H9 (cell line): ENCODE data around the gene KIAA2012. TPM values are rescaled to one million over a fixed set of nuclear protein-coding genes. Genes with fewer than 3 reads are reported as not detected.

Source experiments
- DNase-seq: peaks from one replicate; pipeline ENCODE4 v3.0.0-alpha.2; 2017
- H2AFZ ChIP-seq: one replicate; pipeline ENCODE4 v1.6.1; 2013; ENCODE audit warnings: mild to moderate bottlenecking, low read length, control low read depth, moderate library complexity
- H2AK5ac ChIP-seq: 2 replicates; pipeline ENCODE4 v1.6.1; 2013; ENCODE audit warnings: low read length, control low read depth, mixed read lengths; ENCODE audit not compliant: insufficient read length
- H2BK120ac ChIP-seq: one replicate; pipeline ENCODE4 v1.6.1; 2013; ENCODE audit warnings: low read depth, mild to moderate bottlenecking, low read length, control low read depth, inconsistent platforms; ENCODE audit not compliant: poor library complexity, severe bottlenecking
- H2BK12ac ChIP-seq: 2 replicates; pipeline ENCODE4 v1.6.1; 2013; ENCODE audit warnings: low read length, control low read depth, mixed read lengths, low read depth; ENCODE audit not compliant: insufficient read length
- H2BK15ac ChIP-seq: 2 replicates; pipeline ENCODE4 v1.6.1; 2013; ENCODE audit warnings: low read depth, low read length, control low read depth
- H2BK20ac ChIP-seq: one replicate; pipeline ENCODE4 v1.6.1; 2013; ENCODE audit warnings: low read depth, mild to moderate bottlenecking, low read length, control low read depth, inconsistent platforms; ENCODE audit not compliant: poor library complexity, severe bottlenecking
- H2BK5ac ChIP-seq: 2 replicates; pipeline ENCODE4 v1.6.1; 2013; ENCODE audit warnings: low read length, control low read depth, mixed read lengths; ENCODE audit not compliant: insufficient read length
- H3K14ac ChIP-seq: 2 replicates; pipeline ENCODE4 v1.6.1; 2013; ENCODE audit warnings: low read length, control low read depth; ENCODE audit not compliant: insufficient read depth
- H3K18ac ChIP-seq: 2 replicates; pipeline ENCODE4 v1.6.1; 2013; ENCODE audit warnings: low read depth, mild to moderate bottlenecking, mixed read lengths, low read length, control low read depth; ENCODE audit not compliant: insufficient read length
- H3K23ac ChIP-seq: 2 replicates; pipeline ENCODE4 v1.6.1; 2013; ENCODE audit warnings: low read length, control low read depth, mixed read lengths, low read depth; ENCODE audit not compliant: insufficient read length
- H3K23me2 ChIP-seq: 2 replicates; pipeline ENCODE4 v1.6.1; 2013; ENCODE audit warnings: low read depth, mild to moderate bottlenecking, mixed read lengths, low read length, control low read depth; ENCODE audit not compliant: insufficient read length, poor library complexity, severe bottlenecking
- H3K27ac ChIP-seq: 2 replicates; pipeline ENCODE4 v1.5.1; 2013; ENCODE audit warnings: low read length, control low read depth, mixed read lengths, low read depth; ENCODE audit not compliant: insufficient read length
- H3K27me3 ChIP-seq: 2 replicates; pipeline ENCODE4 v1.6.1; 2013; ENCODE audit warnings: low read length, control low read depth, inconsistent platforms; ENCODE audit not compliant: insufficient read depth
- H3K4ac ChIP-seq: 2 replicates; pipeline ENCODE4 v1.6.1; 2013; ENCODE audit warnings: low read depth, mild to moderate bottlenecking, control low read depth, inconsistent platforms, low read length, moderate library complexity
- H3K4me1 ChIP-seq: 2 replicates; pipeline ENCODE4 v1.6.1; 2013; ENCODE audit warnings: low read length, control low read depth, inconsistent platforms; ENCODE audit not compliant: insufficient read depth
- H3K4me2 ChIP-seq: 2 replicates; pipeline ENCODE4 v1.6.1; 2013; ENCODE audit warnings: low read length, control low read depth, mixed read lengths; ENCODE audit not compliant: insufficient read length, insufficient read depth
- H3K56ac ChIP-seq: 2 replicates; pipeline ENCODE4 v1.6.1; 2013; ENCODE audit warnings: low read depth, mild to moderate bottlenecking, mixed read lengths, low read length, control low read depth; ENCODE audit not compliant: insufficient read length
- H3K79me1 ChIP-seq: 2 replicates; pipeline ENCODE4 v1.6.1; 2013; ENCODE audit warnings: low read depth, mild to moderate bottlenecking, moderate library complexity, low read length, control low read depth, inconsistent platforms; ENCODE audit not compliant: insufficient read depth, poor library complexity, severe bottlenecking
- H3K79me2 ChIP-seq: 2 replicates; pipeline ENCODE4 v1.6.1; 2013; ENCODE audit warnings: low read length, control low read depth, inconsistent platforms; ENCODE audit not compliant: insufficient read depth
- H3K9ac ChIP-seq: 2 replicates; pipeline ENCODE4 v1.6.1; 2013; ENCODE audit warnings: low read length, control low read depth, mixed read lengths; ENCODE audit not compliant: insufficient read length; ENCODE audit errors: extremely low read depth
- H3K9me3 ChIP-seq: one replicate; pipeline ENCODE4 v1.6.1; 2013; ENCODE audit warnings: low read depth, low read length, inconsistent platforms; ENCODE audit not compliant: control insufficient read depth
- H3T11ph ChIP-seq: one replicate; pipeline ENCODE4 v1.6.1; 2013; ENCODE audit warnings: mild to moderate bottlenecking, low read length, control low read depth, inconsistent platforms
- H4K20me1 ChIP-seq: one replicate; pipeline ENCODE4 v1.6.1; 2013; ENCODE audit not compliant: control insufficient read depth, insufficient read length, insufficient read depth
- H4K5ac ChIP-seq: 2 replicates; pipeline ENCODE4 v1.6.1; 2013; ENCODE audit warnings: low read depth, mild to moderate bottlenecking, mixed read lengths, low read length, control low read depth; ENCODE audit not compliant: insufficient read length
- H4K8ac ChIP-seq: replicated peaks from 2 replicates; pipeline ENCODE4 v1.6.1; 2013; ENCODE audit warnings: low read length, control low read depth, mixed read lengths, low read depth; ENCODE audit not compliant: insufficient read length
- H4K91ac ChIP-seq: 2 replicates; pipeline ENCODE4 v1.6.1; 2013; ENCODE audit warnings: low read depth, mild to moderate bottlenecking, moderate library complexity, mixed read lengths, low read length, control low read depth; ENCODE audit not compliant: insufficient read length
- H3K27ac Mint-ChIP-seq, 3 experiments: 2 replicates in 2 of 3; 3 replicates in 1 of 3; pipeline ENCODE4 v1.8.0; 2020 to 2021; ENCODE audit warnings: mixed read lengths in 3 of 3, mild to moderate bottlenecking in 1 of 3, moderate library complexity in 1 of 3
- H3K27me3 Mint-ChIP-seq: 2 replicates; pipeline ENCODE4 v1.8.0; 2021; ENCODE audit warnings: low read depth, mild to moderate bottlenecking, moderate library complexity, mixed read lengths
- H3K36me3 Mint-ChIP-seq, 3 experiments: 2 replicates in 2 of 3; 3 replicates in 1 of 3; pipeline ENCODE4 v1.8.0; 2020 to 2021; ENCODE audit warnings: low read depth in 3 of 3, mixed read lengths in 3 of 3; ENCODE audit not compliant: insufficient read depth in 1 of 3
- H3K4me1 Mint-ChIP-seq, 2 experiments: 2 replicates each; pipeline ENCODE4 v1.8.0; 2020; ENCODE audit warnings: mixed read lengths in 2 of 2
- H3K4me3 Mint-ChIP-seq, 2 experiments: 2 replicates in 1 of 2; 3 replicates in 1 of 2; pipeline ENCODE4 v1.8.0; 2020 to 2021; ENCODE audit warnings: mild to moderate bottlenecking in 2 of 2, mixed read lengths in 2 of 2, moderate library complexity in 1 of 2
- H3K9me3 Mint-ChIP-seq, 2 experiments: 2 replicates in 1 of 2; 3 replicates in 1 of 2; pipeline ENCODE4 v1.8.0; 2020; ENCODE audit warnings: mild to moderate bottlenecking in 2 of 2, mixed read lengths in 2 of 2, moderate library complexity in 1 of 2
- CTCF ChIP-seq: fragments of 200-600 bp; sonication (generic); conservative IDR thresholded peaks from 3 replicates; pipeline ENCODE4 v1.8.0; 2021; ENCODE audit warnings: antibody characterized with exemption, mild to moderate bottlenecking
- WGBS: extraction: QIAGEN DNeasy Blood & Tissue Kit; methylation state at CpG from one replicate; pipeline ENCODE4 v1.1.7; 2013; ENCODE audit warnings: missing lambda C conversion rate, low lambda C conversion rate, mixed read lengths; ENCODE audit not compliant: insufficient read length; ENCODE audit errors: extremely low coverage; 5-methylcytosine and 5-hydroxymethylcytosine counted together
- total RNA-seq: library from RNA; stranded (reverse); gene quantifications from 2 replicates; pipeline ENCODE4 v1.2.1, GENCODE V29; 2021

Gene KIAA2012
- total RNA-seq, 1 experiment from 2014 or later: not detected

GRCh38 chr2:202152104-202152715 is 79.2 kb downstream of the KIAA2012 start:
- 0 out of 7 replicates have a peak, but pooled peaks cover 0 to 2% (median 0%) of the 10 kb centered on the region in 3 experiments for H3K36me3 Mint-ChIP-seq
- H4K8ac ChIP-seq: no peak overlapping the region
- H2BK20ac ChIP-seq: no peak overlapping the region
- no peaks in the 10 kb centered on the region for H4K20me1 ChIP-seq
- no peak overlapping the region for H3K4ac ChIP-seq
- no peaks in the 10 kb centered on the region for H3K79me2 ChIP-seq
- no peak overlapping the region for H3K14ac ChIP-seq
- H2AFZ ChIP-seq: no peak overlapping the region
- no peak for DNase-seq
- H2BK15ac ChIP-seq: no peak overlapping the region
- H3K18ac ChIP-seq: no peak overlapping the region
- H3K4me3 Mint-ChIP-seq: no peak overlapping the region
- H2BK120ac ChIP-seq: no peak overlapping the region
- no peaks in the 10 kb centered on the region for H3K9me3 ChIP-seq
- peaks cover 28% of the 10 kb centered on the region for H3K27me3 Mint-ChIP-seq
- H3K27ac Mint-ChIP-seq: no peak overlapping the region
- H3T11ph ChIP-seq: no peak overlapping the region
- H3K56ac ChIP-seq: no peak overlapping the region
- 100% methylated on average over 1 of the region's 5 CpGs for WGBS
- H3K23ac ChIP-seq: no peak overlapping the region
- no peak overlapping the region for H4K5ac ChIP-seq
- H3K9me3 Mint-ChIP-seq: no peaks in the 10 kb centered on the region
- H3K4me1 ChIP-seq: no peaks in the 10 kb centered on the region; the same call in 1 of the 2 replicates
- no peak overlapping the region for H4K91ac ChIP-seq
- no peak overlapping the region for H2AK5ac ChIP-seq
- no peak overlapping the region for H2BK5ac ChIP-seq
- H3K23me2 ChIP-seq: no peaks in the 10 kb centered on the region
- H2BK12ac ChIP-seq: no peak overlapping the region
- no peak overlapping the region for H3K27ac ChIP-seq
- TF ChIP-seq CTCF: no peak
- H3K79me1 ChIP-seq: no peaks in the 10 kb centered on the region
- no peak overlapping the region for H3K9ac ChIP-seq
- H3K4me2 ChIP-seq: no peak overlapping the region
- peaks cover 32 to 36% of the 10 kb centered on the region in 2 experiments for H3K4me1 Mint-ChIP-seq
- H3K27me3 ChIP-seq: 0 out of 2 replicates have a peak, but pooled peaks cover 2% of the 10 kb centered on the region
